GM23338 (cell line): ENCODE data around the gene ABL2. TPM values are rescaled to one million over a fixed set of nuclear protein-coding genes. Genes with fewer than 3 reads are reported as not detected.

Experiments used
- ATAC-seq: fragments of 200-7000 bp; cut with Tn5 transposase; 3 replicates; pipeline ENCODE4 v1.9.1; 2020
- DNase-seq: peaks from one replicate; pipeline ENCODE4 v3.0.0-alpha.2; 2015; ENCODE audit warnings: low spot score
- H2AFZ ChIP-seq: fragments of 200-600 bp; sonication (generic); 2 replicates; pipeline ENCODE4 v1.8.0; 2016; ENCODE audit warnings: antibody characterized with exemption, mild to moderate bottlenecking, moderate library complexity
- H3F3A ChIP-seq: fragments of 200-600 bp; sonication (generic); replicated peaks from 2 replicates; pipeline ENCODE4 v1.8.0; 2017; ENCODE audit warnings: antibody characterized with exemption, mixed run types, low read depth
- H3K27ac ChIP-seq: fragments of 200-600 bp; sonication (generic); 2 replicates; pipeline ENCODE4 v1.6.1; 2016; ENCODE audit warnings: low read depth
- H3K27me3 ChIP-seq: fragments of 200-600 bp; sonication (generic); 2 replicates; pipeline ENCODE4 v1.8.0; 2016; ENCODE audit warnings: mild to moderate bottlenecking, mixed run types, moderate library complexity; ENCODE audit not compliant: insufficient read depth
- H3K36me3 ChIP-seq: fragments of 200-600 bp; sonication (generic); 2 replicates; pipeline ENCODE4 v1.8.0; 2016; ENCODE audit warnings: mild to moderate bottlenecking; ENCODE audit not compliant: insufficient read depth
- H3K4me1 ChIP-seq: fragments of 200-600 bp; sonication (generic); 2 replicates; pipeline ENCODE4 v1.8.0; 2016; ENCODE audit warnings: mild to moderate bottlenecking, moderate library complexity; ENCODE audit not compliant: insufficient read depth
- H3K4me2 ChIP-seq: fragments of 200-600 bp; sonication (generic); 2 replicates; pipeline ENCODE4 v1.7.1; 2017; ENCODE audit warnings: mixed run types
- H3K4me3 ChIP-seq: fragments of 200-600 bp; sonication (generic); 2 replicates; pipeline ENCODE4 v1.6.1; 2016; ENCODE audit warnings: mixed run types
- H3K79me2 ChIP-seq: fragments of 200-600 bp; sonication (generic); replicated peaks from 2 replicates; pipeline ENCODE4 v1.8.0; 2017; ENCODE audit warnings: mild to moderate bottlenecking; ENCODE audit not compliant: insufficient read depth
- H3K9me2 ChIP-seq: fragments of 200-600 bp; sonication (generic); 2 replicates; pipeline ENCODE4 v1.8.0; 2017; ENCODE audit not compliant: insufficient read depth
- H4K20me1 ChIP-seq: fragments of 200-600 bp; sonication (generic); replicated peaks from 2 replicates; pipeline ENCODE4 v1.8.0; 2017; ENCODE audit warnings: mild to moderate bottlenecking; ENCODE audit not compliant: insufficient read depth
- H3K27ac Mint-ChIP-seq: 2 replicates; pipeline ENCODE4 v1.8.0; 2020; ENCODE audit warnings: inconsistent platforms, mild to moderate bottlenecking, moderate library complexity, mixed read lengths
- H3K27me3 Mint-ChIP-seq: 3 replicates; pipeline ENCODE4 v1.8.0; 2022; ENCODE audit warnings: low read depth, mild to moderate bottlenecking, moderate library complexity, mixed read lengths, inconsistent platforms; ENCODE audit not compliant: insufficient read depth, poor library complexity
- H3K36me3 Mint-ChIP-seq: 3 replicates; pipeline ENCODE4 v1.8.0; 2021; ENCODE audit warnings: low read depth, mild to moderate bottlenecking, inconsistent platforms, moderate library complexity, mixed read lengths
- H3K4me1 Mint-ChIP-seq: 3 replicates; pipeline ENCODE4 v1.8.0; 2020; ENCODE audit warnings: mild to moderate bottlenecking, inconsistent platforms, mixed read lengths
- H3K4me3 Mint-ChIP-seq: 3 replicates; pipeline ENCODE4 v1.8.0; 2021; ENCODE audit warnings: moderate library complexity, mild to moderate bottlenecking, inconsistent platforms, mixed read lengths
- H3K9me3 Mint-ChIP-seq: 3 replicates; pipeline ENCODE4 v1.8.0; 2020; ENCODE audit warnings: moderate library complexity, mild to moderate bottlenecking, inconsistent platforms, mixed read lengths
- CREB1 ChIP-seq: fragments of 250-450 bp; sonication (Bioruptor Pico); IDR thresholded peaks from 2 replicates; pipeline ENCODE4 v1.5.0; 2020; ENCODE audit warnings: low read depth, mild to moderate bottlenecking, moderate library complexity
- EZH2phosphoT487 ChIP-seq: fragments of 200-600 bp; sonication (generic); IDR thresholded peaks from one replicate; pipeline ENCODE4 v1.8.1; 2018; ENCODE audit warnings: antibody characterized with exemption; ENCODE audit not compliant: unreplicated experiment
- JUNB ChIP-seq: IDR thresholded peaks from one replicate; pipeline ENCODE4 v1.6.1; 2016; ENCODE audit warnings: antibody characterized with exemption; ENCODE audit not compliant: unreplicated experiment
- NANOG ChIP-seq: IDR thresholded peaks from 2 replicates; pipeline ENCODE4 v1.6.1; 2016; ENCODE audit warnings: antibody characterized with exemption, borderline replicate concordance
- POLR2AphosphoS5 ChIP-seq: IDR thresholded peaks from 2 replicates; pipeline ENCODE4 v1.6.1; 2016; ENCODE audit warnings: antibody characterized with exemption, low read depth
- REST ChIP-seq: IDR thresholded peaks from one replicate; pipeline ENCODE4 v1.6.1; 2018; ENCODE audit warnings: antibody characterized with exemption; ENCODE audit not compliant: unreplicated experiment
- STAT1 ChIP-seq: IDR thresholded peaks from one replicate; pipeline ENCODE4 v1.6.1; 2016; ENCODE audit warnings: antibody characterized with exemption; ENCODE audit not compliant: unreplicated experiment
- ZNF331 ChIP-seq: fragments of 250-450 bp; sonication (Bioruptor Pico); IDR thresholded peaks from 2 replicates; pipeline ENCODE4 v1.5.0; 2020; ENCODE audit warnings: low read depth, mild to moderate bottlenecking, moderate library complexity
- ZNF462 ChIP-seq: fragments of 250-450 bp; sonication (Bioruptor Pico); IDR thresholded peaks from 2 replicates; pipeline ENCODE4 v1.5.0; 2020; ENCODE audit warnings: mild to moderate bottlenecking, moderate library complexity
- polyA plus RNA-seq: library from polyadenylated mRNA; unstranded; fragments of >200 nt; fragmentation: Nextera tagmentation; extraction: Ambion mirVana; gene quantifications from 2 replicates; pipeline ENCODE4 v1.2.1, GENCODE V29; 2016
- total RNA-seq: library from RNA; depleted of rRNA; stranded (reverse); fragments of >200 nt; shearing (Covaris generic); gene quantifications from 2 replicates; pipeline ENCODE4 v1.2.3, GENCODE V29; 2014

Gene ABL2
- total and polyA plus RNA-seq, 2 experiments from 2014 or later: 5.8 to 22.7 TPM

- TF ChIP-seq REST: no peak
- TF ChIP-seq ZNF331 (CRISPR knock-in tag): no peak
- TF ChIP-seq POLR2AphosphoS5: no peak
- no peak for TF ChIP-seq NANOG
Measured at GRCh38 chr1:179119513-179119912, 110.0 kb downstream of the ABL2 start (continued).

DNA sequence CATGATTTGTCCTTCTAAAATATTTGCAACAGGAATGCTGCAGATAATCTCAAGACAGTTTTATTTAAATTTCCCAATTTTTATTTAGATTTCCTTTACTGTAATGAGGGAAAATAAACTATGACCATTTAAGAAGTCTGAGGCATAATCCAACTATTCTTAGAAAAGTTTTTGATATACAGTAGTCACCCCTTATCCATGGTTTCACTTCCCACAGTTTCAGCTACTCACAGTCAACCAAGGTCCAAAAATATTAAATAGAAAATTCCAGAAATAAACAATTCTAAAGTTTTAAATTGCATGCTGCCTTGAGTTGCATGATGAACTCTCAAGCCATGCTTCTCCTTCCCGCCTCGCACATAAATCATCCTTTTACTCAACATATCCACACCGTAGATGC, 114.3 kb downstream of the ABL2 start:
- peaks cover 32% of the 10 kb centered on the region for H3K36me3 ChIP-seq
- no peaks in the 10 kb centered on the region for H3K27me3 ChIP-seq
- no peak for TF ChIP-seq POLR2AphosphoS5
- TF ChIP-seq EZH2phosphoT487: no peak
- TF ChIP-seq JUNB: no peak
- TF ChIP-seq CREB1 (CRISPR knock-in tag): no peak
- no peak for TF ChIP-seq STAT1
- TF ChIP-seq ZNF462 (CRISPR knock-in tag): no peak
- peaks cover 12% of the 10 kb centered on the region; the same call in 1 of the 2 replicates for H3K4me1 ChIP-seq
- H3K27ac ChIP-seq: no peak overlapping the region
- H3K4me2 ChIP-seq: no peak overlapping the region
- no peaks in the 10 kb centered on the region; the same call in none of the 2 replicates for H3K79me2 ChIP-seq
- Mint-ChIP-seq H3K27me3 (peaks cover 1% of the 10 kb centered on the region), H3K36me3 (peaks cover 41% of the 10 kb centered on the region), H3K4me1 (peaks cover 5% of the 10 kb centered on the region), H3K27ac (no peak overlapping the region), H3K4me3 (no peak overlapping the region), H3K9me3 (no peaks in the 10 kb centered on the region)
- no peak overlapping the region for H2AFZ ChIP-seq
- no peaks in the 10 kb centered on the region for H4K20me1 ChIP-seq
- DNase-seq (no peak), ATAC-seq (no peak)
- H3F3A ChIP-seq: no peaks in the 10 kb centered on the region; the same call in 1 of the 2 replicates
- no peak overlapping the region for H3K4me3 ChIP-seq
- H3K9me2 ChIP-seq: no peaks in the 10 kb centered on the region
